ENCODE results near the gene INSIG1. TPM values are rescaled to one million over a fixed set of nuclear protein-coding genes. Genes with fewer than 3 reads are reported as not detected.

The INSIG1 gene
- total RNA-seq, 1 donor from 2014 or later: 55.4 TPM

GRCh38 chr7:155348806-155349205 lies 51.1 kb downstream of the INSIG1 start:
- DNase-seq (ENCODE audit: low spot score): no peak

- DNase-seq (ENCODE audit: low spot score): no peak
Observed at GRCh38 chr7:155349601-155350331, 52.1 kb downstream of the INSIG1 start.

GRCh38 chr7:155351120-155351870 lies 53.6 kb downstream of the INSIG1 start:
- no peak for DNase-seq (ENCODE audit: low spot score)

GRCh38 chr7:155352076-155352752 lies 54.5 kb downstream of the INSIG1 start:
- no peak for DNase-seq (ENCODE audit: low spot score)

GRCh38 chr7:155352753-155353115 lies 55.1 kb downstream of the INSIG1 start:
- no peak for DNase-seq (ENCODE audit: low spot score)

- no peak for DNase-seq (ENCODE audit: low spot score)
Observed at GRCh38 chr7:155353256-155353897, 55.7 kb downstream of the INSIG1 start.

GRCh38 chr7:155354371-155355048 lies 56.8 kb downstream of the INSIG1 start:
- no peak for DNase-seq (ENCODE audit: low spot score)

- no peak for DNase-seq (ENCODE audit: low spot score)
Observed at GRCh38 chr7:155355176-155355575, 57.5 kb downstream of the INSIG1 start.

GRCh38 chr7:155355745-155356144 lies 58.1 kb downstream of the INSIG1 start:
- no peak for DNase-seq (ENCODE audit: low spot score)

- DNase-seq (ENCODE audit: low spot score): no peak
Observed at GRCh38 chr7:155356323-155357105, 58.8 kb downstream of the INSIG1 start.

- no peak for DNase-seq (ENCODE audit: low spot score)
Observed at GRCh38 chr7:155357573-155358041, 59.9 kb downstream of the INSIG1 start.

- DNase-seq (ENCODE audit: low spot score): no peak
Observed at GRCh38 chr7:155358066-155358947, 60.6 kb downstream of the INSIG1 start.

- no peak for DNase-seq (ENCODE audit: low spot score)
Observed at GRCh38 chr7:155358948-155359712, 61.5 kb downstream of the INSIG1 start.

Other genes with a start within 250 kb of the INSIG1 start
- gene HTR5A, start 227.6 kb upstream of the INSIG1 start, total RNA-seq (ENCODE audit: insufficient read depth, low replicate concordance): 0.96 TPM
- gene EN2, start 160.3 kb downstream of the INSIG1 start, total RNA-seq (ENCODE audit: insufficient read depth, low replicate concordance): 2.6 TPM
- 0.96 TPM for gene CNPY1, start 248.7 kb downstream of the INSIG1 start, total RNA-seq (ENCODE audit: insufficient read depth, low replicate concordance)

Data from umbilical cord (tissue), 2 donors.